Mesenchymal stem cell (in vitro differentiated cells and primary cell): Measurements from ENCODE around the gene PCDH15. TPM values are rescaled to one million over a fixed set of nuclear protein-coding genes. Genes with fewer than 3 reads are reported as not detected.
A peak's percentile ranks its signal among the peaks of the same experiment; 100 is the strongest.

Source experiments
- DNase-seq: peaks from one replicate; pipeline ENCODE4 v3.0.0-alpha.2; 2013
- H2AFZ ChIP-seq: one replicate; pipeline ENCODE4 v1.6.1; 2013; ENCODE audit warnings: low read depth, mild to moderate bottlenecking, control low read depth, inconsistent platforms, low read length, moderate library complexity
- H2AK5ac ChIP-seq: 2 replicates; pipeline ENCODE4 v1.6.1; 2013; ENCODE audit warnings: low read length, moderate library complexity, mild to moderate bottlenecking, inconsistent platforms; ENCODE audit not compliant: severe bottlenecking
- H2BK120ac ChIP-seq: one replicate; pipeline ENCODE4 v1.6.1; 2013; ENCODE audit warnings: low read depth, mild to moderate bottlenecking, inconsistent platforms, low read length, moderate library complexity
- H2BK12ac ChIP-seq, 2 experiments: one replicate each; pipeline ENCODE4 v1.6.1; 2013; ENCODE audit warnings: inconsistent platforms in 2 of 2, low read length in 2 of 2, mild to moderate bottlenecking in 2 of 2, moderate library complexity in 2 of 2, control low read depth in 1 of 2
- H2BK15ac ChIP-seq: one replicate; pipeline ENCODE4 v1.6.1; 2013; ENCODE audit warnings: mild to moderate bottlenecking, low read depth, inconsistent platforms; ENCODE audit not compliant: poor library complexity, severe bottlenecking
- H2BK5ac ChIP-seq: 2 replicates; pipeline ENCODE4 v1.6.1; 2013; ENCODE audit warnings: low read depth, mild to moderate bottlenecking, low read length, control low read depth, inconsistent platforms; ENCODE audit not compliant: poor library complexity, severe bottlenecking
- H3K14ac ChIP-seq, 2 experiments: one replicate each; pipeline ENCODE4 v1.6.1; 2013; ENCODE audit warnings: inconsistent platforms in 2 of 2, low read length in 2 of 2, control low read depth in 1 of 2, mild to moderate bottlenecking in 1 of 2, moderate library complexity in 1 of 2
- H3K18ac ChIP-seq, 2 experiments: one replicate each; pipeline ENCODE4 v1.6.1; 2013; ENCODE audit warnings: inconsistent platforms in 2 of 2, low read length in 2 of 2, control low read depth in 1 of 2, low read depth in 1 of 2, mild to moderate bottlenecking in 1 of 2
- H3K23ac ChIP-seq, 2 experiments: one replicate each; pipeline ENCODE4 v1.6.1; 2013; ENCODE audit warnings: inconsistent platforms in 2 of 2, low read length in 2 of 2, mild to moderate bottlenecking in 2 of 2, moderate library complexity in 2 of 2, control low read depth in 1 of 2
- H3K27ac ChIP-seq: 2 replicates; pipeline ENCODE4 v1.5.1; 2013; ENCODE audit warnings: mild to moderate bottlenecking, moderate library complexity, low read length, control low read depth, inconsistent platforms; ENCODE audit not compliant: poor library complexity, severe bottlenecking
- H3K27me3 ChIP-seq, 2 experiments: 2 replicates each; pipeline versions ENCODE4 v1.6.1 to v1.7.0; 2013; ENCODE audit warnings: low read length in 2 of 2, mild to moderate bottlenecking in 2 of 2, moderate library complexity in 2 of 2, control low read depth in 1 of 2, inconsistent platforms in 1 of 2; ENCODE audit not compliant: control insufficient read depth in 1 of 2, insufficient read depth in 1 of 2
- H3K36me3 ChIP-seq, 2 experiments: 2 replicates each; pipeline versions ENCODE4 v1.6.1 to v1.7.0; 2013; ENCODE audit warnings: low read length in 2 of 2, control low read depth in 1 of 2, inconsistent platforms in 1 of 2, low read depth in 1 of 2, mild to moderate bottlenecking in 1 of 2; ENCODE audit not compliant: insufficient read depth in 2 of 2, control insufficient read depth in 1 of 2
- H3K4ac ChIP-seq, 2 experiments: one replicate each; pipeline ENCODE4 v1.6.1; 2013; ENCODE audit warnings: inconsistent platforms in 2 of 2, low read length in 2 of 2, mild to moderate bottlenecking in 2 of 2, moderate library complexity in 2 of 2, control low read depth in 1 of 2, low read depth in 1 of 2
- H3K4me1 ChIP-seq: 2 replicates; pipeline ENCODE4 v1.6.1; 2013; ENCODE audit warnings: low read depth, low read length, control low read depth; ENCODE audit not compliant: control insufficient read depth, insufficient read depth
- H3K4me2 ChIP-seq: 2 replicates; pipeline ENCODE4 v1.6.1; 2013; ENCODE audit warnings: low read length, mild to moderate bottlenecking, inconsistent platforms; ENCODE audit not compliant: poor library complexity, severe bottlenecking
- H3K4me3 ChIP-seq, 2 experiments: 2 replicates each; pipeline versions ENCODE4 v1.5.1 to v1.7.0; 2013; ENCODE audit warnings: low read length in 2 of 2, mild to moderate bottlenecking in 2 of 2, control low read depth in 1 of 2, low read depth in 1 of 2; ENCODE audit not compliant: insufficient read depth in 1 of 2
- H3K79me1 ChIP-seq: replicated peaks from 2 replicates; pipeline ENCODE4 v1.6.1; 2013; ENCODE audit warnings: mild to moderate bottlenecking, control low read depth, low read length, inconsistent platforms; ENCODE audit not compliant: poor library complexity, severe bottlenecking
- H3K9ac ChIP-seq: 2 replicates; pipeline ENCODE4 v1.7.0; 2013; ENCODE audit warnings: mild to moderate bottlenecking, low read length, moderate library complexity
- H3K9me3 ChIP-seq: 2 replicates; pipeline ENCODE4 v1.7.0; 2013; ENCODE audit warnings: mild to moderate bottlenecking, low read length; ENCODE audit not compliant: control insufficient read depth
- H4K8ac ChIP-seq: one replicate; pipeline ENCODE4 v1.6.1; 2013; ENCODE audit warnings: inconsistent platforms, mild to moderate bottlenecking, low read length, moderate library complexity
- H4K91ac ChIP-seq: one replicate; pipeline ENCODE4 v1.6.1; 2013; ENCODE audit warnings: mild to moderate bottlenecking, low read length, inconsistent platforms
- WGBS: methylation state at CpG from one replicate; pipeline ENCODE4 v1.1.7; 2013; ENCODE audit warnings: mixed read lengths; 5-methylcytosine and 5-hydroxymethylcytosine counted together
- polyA plus RNA-seq, 2 experiments: library from polyadenylated mRNA; stranded (reverse); fragments of 200-250 nt; gene quantifications; one replicate each; pipeline ENCODE4 v1.2.3, GENCODE V29; 2013

PCDH15 gene
- not detected for polyA plus RNA-seq (2013, experiment 1 of 2)
- polyA plus RNA-seq (2013, experiment 2 of 2): not detected

- Histone ChIP-seq H3K4me3 (peak within 1 kb of the TSS in 1 of 2 experiments; percentile 11), H4K8ac (no peak within 1 kb of the TSS), H2AK5ac (no peak within 1 kb of the TSS), H3K79me1 (no peaks in the 10 kb centered on the region), H3K23ac (no peak within 1 kb of the TSS), H3K18ac (no peak within 1 kb of the TSS), H4K91ac (no peak within 1 kb of the TSS), H3K27me3 (no peaks in the 10 kb centered on the region), H3K9ac (no peak within 1 kb of the TSS), H2BK120ac (no peak within 1 kb of the TSS), H2BK12ac (no peak within 1 kb of the TSS), H2AFZ (no peak within 1 kb of the TSS), H3K4me2 (no peak within 1 kb of the TSS), H3K4ac (no peak within 1 kb of the TSS), H3K14ac (no peak within 1 kb of the TSS), H3K36me3 (no peaks in the 10 kb centered on the region), H3K9me3 (no peaks in the 10 kb centered on the region), H2BK5ac (no peak within 1 kb of the TSS), H2BK15ac (no peak within 1 kb of the TSS), H3K4me1 (no peaks in the 10 kb centered on the region), H3K27ac (no peak within 1 kb of the TSS)
- WGBS: 35% methylated on average over 10 of the region's 10 CpGs
- peak; percentile 33 for DNase-seq
These were observed at the start of gene PCDH15 for GRCh38 chr10:54800741-54801421. Gene PCDH15, minus strand, starts transcription at chr10:54801231. Its CDS starts 136,969 bp downstream, at chr10:54664262.

GRCh38 chr10:54843932-54844331 lies 42.9 kb upstream of the PCDH15 start:
- Histone ChIP-seq H3K14ac (no peak overlapping the region), H3K18ac (no peak overlapping the region), H3K27me3 (no peaks in the 10 kb centered on the region), H2AK5ac (no peak overlapping the region), H4K8ac (no peak overlapping the region), H3K27ac (no peak overlapping the region), H3K9ac (no peak overlapping the region), H3K23ac (no peak overlapping the region), H4K91ac (no peak overlapping the region), H3K4me1 (no peaks in the 10 kb centered on the region), H3K36me3 (no peaks in the 10 kb centered on the region), H2BK120ac (no peak overlapping the region), H3K4me3 (no peak overlapping the region), H3K4ac (no peak overlapping the region), H2BK5ac (no peak overlapping the region), H3K4me2 (no peak overlapping the region), H2AFZ (no peak overlapping the region), H2BK12ac (no peak overlapping the region), H3K79me1 (no peaks in the 10 kb centered on the region), H2BK15ac (no peak overlapping the region), H3K9me3 (no peaks in the 10 kb centered on the region)
- DNase-seq: no peak

- Histone ChIP-seq H3K27me3 (no peaks in the 10 kb centered on the region), H3K4me2 (no peak overlapping the region), H3K9ac (no peak overlapping the region), H3K23ac (no peak overlapping the region), H3K4ac (no peak overlapping the region), H4K8ac (no peak overlapping the region), H3K4me3 (no peak overlapping the region), H3K4me1 (no peaks in the 10 kb centered on the region), H2BK12ac (no peak overlapping the region), H2AK5ac (no peak overlapping the region), H2BK120ac (no peak overlapping the region), H3K9me3 (peaks cover 2% of the 10 kb centered on the region), H4K91ac (no peak overlapping the region), H3K27ac (no peak overlapping the region), H2AFZ (no peak overlapping the region), H3K14ac (no peak overlapping the region), H2BK5ac (no peak overlapping the region), H3K36me3 (no peaks in the 10 kb centered on the region), H3K79me1 (no peaks in the 10 kb centered on the region), H2BK15ac (no peak overlapping the region), H3K18ac (no peak overlapping the region)
- no peak for DNase-seq
- WGBS: 88% methylated on average over 3 of the region's 5 CpGs
These were observed 42.1 kb upstream of the PCDH15 start for GRCh38 chr10:54843085-54843646.

- Histone ChIP-seq H3K23ac (no peak overlapping the region), H3K36me3 (no peaks in the 10 kb centered on the region), H2AK5ac (no peak overlapping the region), H3K27me3 (no peaks in the 10 kb centered on the region), H2BK5ac (no peak overlapping the region), H3K9me3 (peaks cover 7% of the 10 kb centered on the region), H2BK15ac (no peak overlapping the region), H3K9ac (no peak overlapping the region), H2BK12ac (no peak overlapping the region), H3K4me1 (no peaks in the 10 kb centered on the region), H2BK120ac (no peak overlapping the region), H3K4me2 (no peak overlapping the region), H3K27ac (no peak overlapping the region), H2AFZ (no peak overlapping the region), H4K8ac (no peak overlapping the region), H3K4ac (no peak overlapping the region), H3K18ac (no peak overlapping the region), H4K91ac (no peak overlapping the region), H3K14ac (no peak overlapping the region), H3K79me1 (no peaks in the 10 kb centered on the region), H3K4me3 (no peak overlapping the region)
- 80% methylated on average over 4 of the region's 5 CpGs for WGBS
- DNase-seq: no peak
These were observed 36.4 kb upstream of the PCDH15 start for GRCh38 chr10:54837479-54837878.
